CD4-positive, alpha-beta T cell (primary cell): Measurements from ENCODE around the gene MYO1D. TPM values are rescaled to one million over a fixed set of nuclear protein-coding genes. Genes with fewer than 3 reads are reported as not detected.

ENCODE experiments used
- ATAC-seq: fragments of 200-7000 bp; cut with Tn5 transposase; one replicate; pipeline ENCODE4 v1.10.0; 2022; ENCODE audit warnings: mild to moderate bottlenecking; ENCODE audit not compliant: poor library complexity
- CTCF ChIA-PET: fragments of 350-600 bp; sonication (Branson Sonifier 250); formaldehyde crosslinking; loops from one replicate; lab custom pipeline; 2021; ENCODE audit warnings: antibody characterized with exemption, inconsistent platforms; lab: Charles Lee
- POLR2A ChIA-PET: fragments of 350-600 bp; sonication (Branson Sonifier 250); formaldehyde crosslinking; loops from one replicate; lab custom pipeline; 2021; ENCODE audit warnings: antibody characterized with exemption, inconsistent platforms; lab: Charles Lee
- DNase-seq, 14 experiments: peaks; one replicate each; pipeline ENCODE4 v3.0.0-alpha.2; 2013 to 2020; ENCODE audit warnings: mixed read lengths in 2 of 14
- H3K27ac ChIP-seq, 2 donors: one replicate each; pipeline versions ENCODE4 v1.5.1 to v1.7.0; 2013; ENCODE audit warnings: low read length in 2 of 2, low read depth in 1 of 2, mild to moderate bottlenecking in 1 of 2
- H3K27me3 ChIP-seq, 2 experiments: 1 replicate in 1 of 2; 2 replicates in 1 of 2; pipeline versions ENCODE4 v1.6.1 to v1.7.0; 2013; ENCODE audit warnings: low read length in 2 of 2, control low read depth in 1 of 2, mild to moderate bottlenecking in 1 of 2, moderate library complexity in 1 of 2; ENCODE audit not compliant: insufficient read depth in 2 of 2, control insufficient read depth in 1 of 2
- H3K36me3 ChIP-seq: one replicate; pipeline ENCODE4 v1.6.1; 2013; ENCODE audit warnings: low read length, control low read depth; ENCODE audit not compliant: insufficient read depth
- H3K4me1 ChIP-seq: one replicate; pipeline ENCODE4 v1.6.1; 2013; ENCODE audit warnings: low read length, control low read depth; ENCODE audit not compliant: insufficient read depth
- H3K4me3 ChIP-seq: one replicate; pipeline ENCODE4 v1.5.1; 2013; ENCODE audit warnings: mild to moderate bottlenecking, low read length, moderate library complexity
- H3K9me3 ChIP-seq, 2 experiments: 1 replicate in 1 of 2; 2 replicates in 1 of 2; pipeline versions ENCODE4 v1.6.1 to v1.7.0; 2013; ENCODE audit warnings: low read length in 2 of 2, mild to moderate bottlenecking in 2 of 2, control low read depth in 1 of 2, moderate library complexity in 1 of 2; ENCODE audit not compliant: control insufficient read depth in 1 of 2, insufficient read depth in 1 of 2
- H3K27ac Mint-ChIP-seq: one replicate; pipeline ENCODE4 v1.8.0; 2020; ENCODE audit warnings: mixed read lengths
- H3K27me3 Mint-ChIP-seq: one replicate; pipeline ENCODE4 v1.8.0; 2021; ENCODE audit warnings: mixed read lengths
- H3K36me3 Mint-ChIP-seq: one replicate; pipeline ENCODE4 v1.8.0; 2021; ENCODE audit warnings: low read depth, mixed read lengths
- H3K4me1 Mint-ChIP-seq: one replicate; pipeline ENCODE4 v1.8.0; 2021; ENCODE audit warnings: low read depth, mixed read lengths
- H3K4me3 Mint-ChIP-seq: one replicate; pipeline ENCODE4 v1.8.0; 2020; ENCODE audit warnings: mild to moderate bottlenecking, mixed read lengths
- H3K9me3 Mint-ChIP-seq: one replicate; pipeline ENCODE4 v1.8.0; 2020; ENCODE audit warnings: mixed read lengths
- intact Hi-C, 2 experiments: fragments of 100-400 bp; cut with DNase I in 1 of 2; cut with micrococcal nuclease in 1 of 2; formaldehyde crosslinking; loops; one replicate each; pipeline versions ENCODE4 v1.15.1 to v1.9.0; 2023 to 2025; cut with DNase I, micrococcal nuclease
- total RNA-seq, 174 experiments: library from RNA in 2 of 174; stranded (reverse) in 2 of 174; gene quantifications; one replicate each; pipeline ENCODE4 v1.2.3 and lab custom pipeline; 2021 to 2026
- TF ChIP-seq, protein P1 (sequence below): fragments of 200-600 bp; IDR thresholded peaks from one replicate; pipeline ENCODE4 v1.8.0; 2022; ENCODE audit warnings: antibody characterized with exemption, mild to moderate bottlenecking

Gene MYO1D
- total RNA-seq, 2 experiments from 2014 or later, result 5.8 to 6.4 TPM

DNA sequence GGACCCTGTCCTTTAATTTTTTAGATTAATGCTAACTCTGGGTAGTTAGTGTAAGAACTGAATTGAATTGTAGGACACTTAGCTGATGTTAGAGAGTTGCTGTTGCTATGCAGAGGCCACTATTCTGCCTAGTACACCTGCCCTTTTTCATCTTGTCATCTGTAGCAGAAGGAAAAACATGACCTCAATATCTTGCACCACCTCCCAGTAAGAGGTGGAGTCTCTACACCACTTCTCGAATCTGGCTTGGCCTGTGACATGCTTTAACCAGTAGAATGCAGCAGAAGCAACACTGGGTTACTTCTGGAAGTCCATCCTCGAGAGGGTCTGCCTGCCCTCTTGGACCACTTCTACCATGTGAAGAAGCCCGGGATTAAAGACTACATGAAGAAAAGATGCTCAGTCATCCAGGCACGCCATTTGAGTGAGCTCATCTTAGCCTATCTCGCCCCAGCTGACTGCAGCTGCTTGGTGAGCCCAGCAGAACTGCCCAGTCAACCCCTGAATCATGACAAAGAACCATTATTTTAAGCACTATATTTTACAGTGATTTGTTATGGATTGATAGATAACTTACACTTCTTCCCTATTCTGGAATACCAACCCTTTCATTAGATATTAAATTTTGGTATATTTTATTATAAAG, 153.5 kb downstream of the MYO1D start:
- H3K27ac ChIP-seq, result no peak overlapping the region
- Mint-ChIP-seq H3K36me3 (peaks cover 23% of the 10 kb centered on the region), H3K27me3 (no peaks in the 10 kb centered on the region), H3K4me1 (no peaks in the 10 kb centered on the region), H3K27ac (no peak overlapping the region), H3K9me3 (no peaks in the 10 kb centered on the region), H3K4me3 (no peak overlapping the region)
- no peak for DNase-seq
- POLR2A ChIA-PET, result no interaction called here
- intact Hi-C loops, result no loop called here
- ATAC-seq, result no peak
- H3K36me3 ChIP-seq, result no peaks in the 10 kb centered on the region
- no peaks in the 10 kb centered on the region for H3K4me1 ChIP-seq
- no peaks in the 10 kb centered on the region for H3K27me3 ChIP-seq
- CTCF ChIA-PET, result no interaction called here
- TF ChIP-seq, protein P1, sequence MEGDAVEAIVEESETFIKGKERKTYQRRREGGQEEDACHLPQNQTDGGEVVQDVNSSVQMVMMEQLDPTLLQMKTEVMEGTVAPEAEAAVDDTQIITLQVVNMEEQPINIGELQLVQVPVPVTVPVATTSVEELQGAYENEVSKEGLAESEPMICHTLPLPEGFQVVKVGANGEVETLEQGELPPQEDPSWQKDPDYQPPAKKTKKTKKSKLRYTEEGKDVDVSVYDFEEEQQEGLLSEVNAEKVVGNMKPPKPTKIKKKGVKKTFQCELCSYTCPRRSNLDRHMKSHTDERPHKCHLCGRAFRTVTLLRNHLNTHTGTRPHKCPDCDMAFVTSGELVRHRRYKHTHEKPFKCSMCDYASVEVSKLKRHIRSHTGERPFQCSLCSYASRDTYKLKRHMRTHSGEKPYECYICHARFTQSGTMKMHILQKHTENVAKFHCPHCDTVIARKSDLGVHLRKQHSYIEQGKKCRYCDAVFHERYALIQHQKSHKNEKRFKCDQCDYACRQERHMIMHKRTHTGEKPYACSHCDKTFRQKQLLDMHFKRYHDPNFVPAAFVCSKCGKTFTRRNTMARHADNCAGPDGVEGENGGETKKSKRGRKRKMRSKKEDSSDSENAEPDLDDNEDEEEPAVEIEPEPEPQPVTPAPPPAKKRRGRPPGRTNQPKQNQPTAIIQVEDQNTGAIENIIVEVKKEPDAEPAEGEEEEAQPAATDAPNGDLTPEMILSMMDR, result no peak
- no peak overlapping the region for H3K4me3 ChIP-seq
- H3K9me3 ChIP-seq, result peaks cover 0 to 4% of the 10 kb centered on the region in 2 experiments

DNA sequence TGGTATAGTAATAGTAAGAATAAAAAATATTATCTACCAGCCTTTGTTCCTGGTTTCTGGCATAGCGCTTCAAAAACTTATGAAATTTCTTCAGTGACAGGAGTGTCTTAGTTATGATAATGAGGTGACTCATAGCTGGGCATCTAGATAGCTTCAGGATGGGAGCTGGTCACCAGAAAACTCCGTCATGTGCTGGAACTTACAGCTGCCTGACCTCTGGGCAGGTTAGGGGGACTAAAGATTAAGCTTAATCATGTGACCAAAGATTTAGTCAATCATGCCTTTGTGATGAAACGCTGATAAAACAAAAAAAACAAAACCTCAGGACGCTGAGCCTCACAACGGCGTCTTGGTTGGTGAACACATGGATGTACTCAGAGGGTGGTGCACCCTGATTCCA, 154.2 kb downstream of the MYO1D start:
- CTCF ChIA-PET, result no interaction called here
- POLR2A ChIA-PET, result no interaction called here
- Histone ChIP-seq H3K4me3 (no peak overlapping the region), H3K4me1 (no peaks in the 10 kb centered on the region), H3K9me3 (peaks cover 0 to 4% of the 10 kb centered on the region in 2 experiments), H3K36me3 (no peaks in the 10 kb centered on the region), H3K27ac (no peak overlapping the region), H3K27me3 (no peaks in the 10 kb centered on the region)
- Mint-ChIP-seq H3K4me1 (no peaks in the 10 kb centered on the region), H3K36me3 (peaks cover 23% of the 10 kb centered on the region), H3K27me3 (no peaks in the 10 kb centered on the region), H3K4me3 (no peak overlapping the region), H3K27ac (no peak overlapping the region), H3K9me3 (no peaks in the 10 kb centered on the region)
- TF ChIP-seq, protein P1, result no peak
- intact Hi-C loops, result no loop called here
- no peak for DNase-seq
- ATAC-seq, result no peak

DNA sequence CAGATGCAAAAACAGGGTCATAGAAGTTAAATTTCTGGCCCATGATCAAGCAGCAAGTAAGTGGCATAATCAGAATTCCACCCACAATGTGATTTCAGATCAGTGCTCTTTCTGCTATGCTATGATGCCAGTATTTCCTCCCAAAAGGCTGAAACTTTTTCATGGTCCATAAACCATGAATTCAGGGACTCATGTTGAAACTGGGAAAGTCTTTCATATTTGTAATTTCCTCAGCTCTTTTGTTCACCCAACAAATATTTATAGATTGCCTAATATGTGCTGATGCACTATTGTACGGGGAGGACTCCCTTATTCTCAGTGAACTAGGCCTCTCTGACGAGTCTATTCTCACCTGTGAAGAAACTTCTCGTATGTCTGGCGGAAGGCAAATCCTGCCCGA, 156.3 kb downstream of the MYO1D start:
- no peak overlapping the region for H3K4me3 Mint-ChIP-seq
- ATAC-seq, result no peak
- no peaks in the 10 kb centered on the region for H3K27me3 Mint-ChIP-seq
- intact Hi-C loops, result no loop called here
- TF ChIP-seq, protein P1, result no peak
- CTCF ChIA-PET, result no interaction called here
- DNase-seq, result no peak
- H3K27ac ChIP-seq, result no peak overlapping the region
- no peak overlapping the region for H3K27ac Mint-ChIP-seq
- no peak overlapping the region for H3K4me3 ChIP-seq
- no peaks in the 10 kb centered on the region for H3K27me3 ChIP-seq
- H3K36me3 ChIP-seq, result no peaks in the 10 kb centered on the region
- peaks cover 21% of the 10 kb centered on the region for H3K36me3 Mint-ChIP-seq
- H3K4me1 ChIP-seq, result no peaks in the 10 kb centered on the region
- no peaks in the 10 kb centered on the region for H3K9me3 Mint-ChIP-seq
- H3K9me3 ChIP-seq, result peaks cover 0 to 4% of the 10 kb centered on the region in 2 experiments
- POLR2A ChIA-PET, result interaction anchor here (0.7 kb wide), 1 partner anchor 126 kb away, joined by 3 read pairs; no protein-coding TSS in a partner anchor
- no peaks in the 10 kb centered on the region for H3K4me1 Mint-ChIP-seq
